Measurements from ENCODE around the gene RIN3.
"Not testable (repeated sequence)": the region's sequence is repeated elsewhere in the genome, so short reads cannot be mapped to it uniquely, and the experiment has no call there.

GRCh38 chr14:92714739-92715307 lies 201.2 kb downstream of the RIN3 start:
- TF ChIP-seq POLR2A, REST (IDR thresholded peaks at IDR 0.05; ENCODE audit: low read depth, low read length): not testable (repeated sequence)
- peak; percentile 91 for TF ChIP-seq RAD21 (IDR thresholded peaks at IDR 0.05; ENCODE audit: insufficient read depth, low read depth, low read length)
- peak; percentile 75 to 85 (median 79) for TF ChIP-seq CTCF (IDR thresholded peaks at IDR 0.05 in 2 of 3, conservative IDR thresholded peaks at IDR 0.05 in 1 of 3; ENCODE audit: control insufficient read depth in 2 of 3, extremely low read depth in 1 of 3, insufficient read depth in 1 of 3, low read depth in 3 of 3, low read length in 3 of 3)
